Measurements from ENCODE around the gene TMEM37. TPM values are rescaled to one million over a fixed set of nuclear protein-coding genes. Genes with fewer than 3 reads are reported as not detected.

Gene TMEM37
- total and polyA plus RNA-seq, 4 donors = 17.6 to 125 (median 37.4) TPM

DNA sequence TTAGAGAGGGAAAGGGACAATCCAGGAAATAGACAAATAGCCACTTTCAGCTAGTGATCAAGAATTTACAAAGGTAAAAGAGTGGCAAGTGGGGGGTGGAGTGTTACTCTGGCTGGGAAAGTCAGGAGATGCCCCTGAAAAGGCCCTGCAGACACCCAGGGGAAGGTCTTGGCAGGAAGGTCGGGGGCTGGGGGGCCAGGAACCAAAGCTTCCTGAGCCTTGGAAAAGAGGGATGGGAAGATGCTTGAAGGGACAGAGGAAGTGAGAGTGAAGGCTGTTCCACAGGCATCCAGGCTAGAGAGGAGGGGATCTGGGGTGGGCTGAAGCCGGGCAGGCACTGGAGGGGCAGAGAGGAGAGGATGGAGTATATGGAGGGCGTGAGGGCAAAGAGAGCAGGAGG, 3.9 kb upstream of the TMEM37 start:
- H3K36me3 ChIP-seq (ENCODE audit: control insufficient read depth in 4 of 4, insufficient read depth in 3 of 4, low read depth in 1 of 4, low read length in 3 of 4) = no peaks in the 10 kb centered on the region
- H3K27me3 ChIP-seq (ENCODE audit: control insufficient read depth in 4 of 4, insufficient read depth in 4 of 4, low read length in 3 of 4) = no peaks in the 10 kb centered on the region
- TF ChIP-seq TAF1 (conservative IDR thresholded peaks at IDR 0.05) (no peak), FOXA2 (IDR thresholded peaks at IDR 0.05) (no peak), JUND (IDR thresholded peaks at IDR 0.05) (no peak), HNF4G (IDR thresholded peaks at IDR 0.05) (no peak), RXRA (IDR thresholded peaks at IDR 0.05) (no peak), RAD21 (IDR thresholded peaks at IDR 0.05) (no peak), YY1 (IDR thresholded peaks at IDR 0.05) (no peak), SP1 (IDR thresholded peaks at IDR 0.05) (no peak), HNF4A (conservative IDR thresholded peaks at IDR 0.05) (no peak), FOXA1 (IDR thresholded peaks at IDR 0.05) (no peak), NR2F2 (IDR thresholded peaks at IDR 0.05) (no peak), GABPA (IDR thresholded peaks at IDR 0.05 in 1 of 2, conservative IDR thresholded peaks at IDR 0.05 in 1 of 2) (no peak)
- TF ChIP-seq, protein P1, sequence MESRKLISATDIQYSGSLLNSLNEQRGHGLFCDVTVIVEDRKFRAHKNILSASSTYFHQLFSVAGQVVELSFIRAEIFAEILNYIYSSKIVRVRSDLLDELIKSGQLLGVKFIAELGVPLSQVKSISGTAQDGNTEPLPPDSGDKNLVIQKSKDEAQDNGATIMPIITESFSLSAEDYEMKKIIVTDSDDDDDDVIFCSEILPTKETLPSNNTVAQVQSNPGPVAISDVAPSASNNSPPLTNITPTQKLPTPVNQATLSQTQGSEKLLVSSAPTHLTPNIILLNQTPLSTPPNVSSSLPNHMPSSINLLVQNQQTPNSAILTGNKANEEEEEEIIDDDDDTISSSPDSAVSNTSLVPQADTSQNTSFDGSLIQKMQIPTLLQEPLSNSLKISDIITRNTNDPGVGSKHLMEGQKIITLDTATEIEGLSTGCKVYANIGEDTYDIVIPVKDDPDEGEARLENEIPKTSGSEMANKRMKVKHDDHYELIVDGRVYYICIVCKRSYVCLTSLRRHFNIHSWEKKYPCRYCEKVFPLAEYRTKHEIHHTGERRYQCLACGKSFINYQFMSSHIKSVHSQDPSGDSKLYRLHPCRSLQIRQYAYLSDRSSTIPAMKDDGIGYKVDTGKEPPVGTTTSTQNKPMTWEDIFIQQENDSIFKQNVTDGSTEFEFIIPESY (IDR thresholded peaks at IDR 0.05) = no peak
- TF ChIP-seq, protein P2, sequence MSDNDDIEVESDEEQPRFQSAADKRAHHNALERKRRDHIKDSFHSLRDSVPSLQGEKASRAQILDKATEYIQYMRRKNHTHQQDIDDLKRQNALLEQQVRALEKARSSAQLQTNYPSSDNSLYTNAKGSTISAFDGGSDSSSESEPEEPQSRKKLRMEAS (IDR thresholded peaks at IDR 0.05) = no peak
- TF ChIP-seq, protein P3, sequence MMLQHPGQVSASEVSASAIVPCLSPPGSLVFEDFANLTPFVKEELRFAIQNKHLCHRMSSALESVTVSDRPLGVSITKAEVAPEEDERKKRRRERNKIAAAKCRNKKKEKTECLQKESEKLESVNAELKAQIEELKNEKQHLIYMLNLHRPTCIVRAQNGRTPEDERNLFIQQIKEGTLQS (IDR thresholded peaks at IDR 0.05) = no peak
- TF ChIP-seq, protein P4, sequence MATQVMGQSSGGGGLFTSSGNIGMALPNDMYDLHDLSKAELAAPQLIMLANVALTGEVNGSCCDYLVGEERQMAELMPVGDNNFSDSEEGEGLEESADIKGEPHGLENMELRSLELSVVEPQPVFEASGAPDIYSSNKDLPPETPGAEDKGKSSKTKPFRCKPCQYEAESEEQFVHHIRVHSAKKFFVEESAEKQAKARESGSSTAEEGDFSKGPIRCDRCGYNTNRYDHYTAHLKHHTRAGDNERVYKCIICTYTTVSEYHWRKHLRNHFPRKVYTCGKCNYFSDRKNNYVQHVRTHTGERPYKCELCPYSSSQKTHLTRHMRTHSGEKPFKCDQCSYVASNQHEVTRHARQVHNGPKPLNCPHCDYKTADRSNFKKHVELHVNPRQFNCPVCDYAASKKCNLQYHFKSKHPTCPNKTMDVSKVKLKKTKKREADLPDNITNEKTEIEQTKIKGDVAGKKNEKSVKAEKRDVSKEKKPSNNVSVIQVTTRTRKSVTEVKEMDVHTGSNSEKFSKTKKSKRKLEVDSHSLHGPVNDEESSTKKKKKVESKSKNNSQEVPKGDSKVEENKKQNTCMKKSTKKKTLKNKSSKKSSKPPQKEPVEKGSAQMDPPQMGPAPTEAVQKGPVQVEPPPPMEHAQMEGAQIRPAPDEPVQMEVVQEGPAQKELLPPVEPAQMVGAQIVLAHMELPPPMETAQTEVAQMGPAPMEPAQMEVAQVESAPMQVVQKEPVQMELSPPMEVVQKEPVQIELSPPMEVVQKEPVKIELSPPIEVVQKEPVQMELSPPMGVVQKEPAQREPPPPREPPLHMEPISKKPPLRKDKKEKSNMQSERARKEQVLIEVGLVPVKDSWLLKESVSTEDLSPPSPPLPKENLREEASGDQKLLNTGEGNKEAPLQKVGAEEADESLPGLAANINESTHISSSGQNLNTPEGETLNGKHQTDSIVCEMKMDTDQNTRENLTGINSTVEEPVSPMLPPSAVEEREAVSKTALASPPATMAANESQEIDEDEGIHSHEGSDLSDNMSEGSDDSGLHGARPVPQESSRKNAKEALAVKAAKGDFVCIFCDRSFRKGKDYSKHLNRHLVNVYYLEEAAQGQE (IDR thresholded peaks at IDR 0.05) = no peak
- no peak overlapping the region for H3K4me3 ChIP-seq (ENCODE audit: low read depth in 1 of 3, low read length in 3 of 3)
- H3K27ac ChIP-seq (ENCODE audit: low read depth in 1 of 2, low read length in 2 of 2) = peak overlapping the region; percentile 4 to 68
- no peaks in the 10 kb centered on the region for H3K9me3 ChIP-seq (ENCODE audit: control insufficient read depth in 4 of 4, low read length in 3 of 4)
- DNase-seq (ENCODE audit: low spot score) = no peak
- WGBS = 91% methylated on average over 3 of the region's 3 CpGs
- H3K4me1 ChIP-seq (ENCODE audit: control insufficient read depth in 4 of 4, insufficient read depth in 4 of 4, low read length in 3 of 4) = peaks cover 21 to 45% (median 34%) of the 10 kb centered on the region in 4 donors
- H3K9ac ChIP-seq (ENCODE audit: low read depth in 1 of 2, low read length in 2 of 2) = no peak overlapping the region

DNA sequence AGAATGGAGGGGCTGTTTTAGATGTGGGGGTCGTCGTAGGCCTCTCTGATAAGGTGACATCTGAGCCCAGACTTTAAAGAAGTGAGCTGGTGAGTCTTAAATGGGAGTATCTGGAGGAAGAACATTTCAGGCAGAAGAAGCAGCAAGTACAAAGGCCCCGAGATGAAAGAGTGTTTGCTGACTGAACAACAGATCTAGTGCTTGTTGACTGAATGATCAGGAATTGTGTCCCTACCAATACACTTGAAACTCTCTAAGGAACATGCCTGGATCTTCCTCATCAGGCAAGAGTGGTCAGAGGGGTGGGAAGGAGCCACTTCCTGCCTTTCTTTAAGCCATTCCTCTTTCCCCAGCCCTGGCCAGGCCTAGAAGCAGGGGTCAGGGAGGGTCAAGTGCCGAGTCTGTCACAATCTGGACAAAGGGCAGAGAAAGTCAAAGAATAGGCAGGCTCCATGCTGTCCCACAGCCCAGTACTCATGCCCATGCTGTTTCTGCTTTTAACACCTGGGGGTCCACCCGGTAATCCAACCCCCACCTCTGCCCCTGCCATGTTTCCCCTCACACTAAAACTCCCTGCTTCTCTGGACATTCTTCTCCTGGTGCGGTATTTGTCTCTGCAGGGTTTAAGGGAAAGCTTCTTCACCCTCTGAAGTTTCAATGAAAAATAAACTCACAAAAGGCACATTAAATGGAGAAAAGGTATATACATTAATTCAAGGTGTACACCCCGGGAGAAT, 3.0 kb upstream of the TMEM37 start:
- H3K36me3 ChIP-seq (ENCODE audit: control insufficient read depth in 4 of 4, insufficient read depth in 3 of 4, low read depth in 1 of 4, low read length in 3 of 4) = no peaks in the 10 kb centered on the region
- TF ChIP-seq HNF4A (conservative IDR thresholded peaks at IDR 0.05) = peak; percentile 59 to 73
- no peak for TF ChIP-seq GABPA (IDR thresholded peaks at IDR 0.05 in 1 of 2, conservative IDR thresholded peaks at IDR 0.05 in 1 of 2)
- TF ChIP-seq, protein P3 (IDR thresholded peaks at IDR 0.05) = no peak
- TF ChIP-seq, protein P1 (IDR thresholded peaks at IDR 0.05) = no peak
- TF ChIP-seq HNF4G (IDR thresholded peaks at IDR 0.05) = peak; percentile 36
- peak; percentile 84 for TF ChIP-seq NR2F2 (IDR thresholded peaks at IDR 0.05)
- no peak for TF ChIP-seq TAF1 (conservative IDR thresholded peaks at IDR 0.05)
- peak; percentile 72 to 87 for TF ChIP-seq RXRA (IDR thresholded peaks at IDR 0.05)
- TF ChIP-seq SP1 (IDR thresholded peaks at IDR 0.05) = peak; percentile 36
- TF ChIP-seq, protein P4 (IDR thresholded peaks at IDR 0.05) = peak; percentile 82
- peak in 1 of 2 donors; percentile 4 for TF ChIP-seq RAD21 (IDR thresholded peaks at IDR 0.05)
- H3K9ac ChIP-seq (ENCODE audit: low read depth in 1 of 2, low read length in 2 of 2) = no peak overlapping the region
- H3K27me3 ChIP-seq (ENCODE audit: control insufficient read depth in 4 of 4, insufficient read depth in 4 of 4, low read length in 3 of 4) = no peaks in the 10 kb centered on the region
- no peaks in the 10 kb centered on the region for H3K9me3 ChIP-seq (ENCODE audit: control insufficient read depth in 4 of 4, low read length in 3 of 4)
- peak overlapping the region; percentile 1 to 57 for H3K27ac ChIP-seq (ENCODE audit: low read depth in 1 of 2, low read length in 2 of 2)
- DNase-seq (ENCODE audit: low spot score) = no peak
- WGBS = 64% methylated on average over 7 of the region's 7 CpGs
- H3K4me3 ChIP-seq (ENCODE audit: low read depth in 1 of 3, low read length in 3 of 3) = no peak overlapping the region
- H3K4me1 ChIP-seq (ENCODE audit: control insufficient read depth in 4 of 4, insufficient read depth in 4 of 4, low read length in 3 of 4) = peaks cover 21 to 54% (median 37%) of the 10 kb centered on the region in 4 donors

Measured in liver (tissue), 9 donors.